GM19328 (cell line): ENCODE measurements around the gene ZP4.
A peak's percentile ranks its signal among the peaks of the same experiment; 100 is the strongest.
"Not testable (repeated sequence)": the region's sequence is repeated elsewhere in the genome, so short reads cannot be mapped to it uniquely, and the experiment has no call there.

Experiments used
- ATAC-seq: cut with Tn5 transposase; IDR thresholded peaks from one replicate; pipeline ENCODE4 v1.9.1; 2021; ENCODE audit warnings: mild to moderate bottlenecking, moderate library complexity; ENCODE audit not compliant: unreplicated experiment

Gene ZP4

DNA sequence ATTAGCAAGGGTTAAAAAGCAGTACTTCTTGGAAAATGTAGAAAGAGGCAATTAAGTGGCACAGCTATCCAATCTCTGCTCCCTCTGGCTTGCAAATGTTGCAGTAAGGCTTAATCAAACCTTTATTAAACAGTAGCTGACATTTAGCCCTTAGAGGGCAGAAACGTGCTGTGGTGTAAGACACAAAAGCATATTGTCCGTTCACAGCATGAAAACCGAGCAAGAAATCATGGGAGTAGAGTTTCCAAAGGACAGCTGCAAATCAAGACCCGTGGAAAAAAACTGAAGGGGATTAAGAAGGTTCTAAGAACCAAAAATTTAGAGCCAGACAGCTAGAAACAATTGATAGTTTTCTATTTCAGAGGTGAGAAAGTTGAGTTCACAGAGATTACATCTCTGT lies 13.1 kb downstream of the ZP4 start:
- ATAC-seq: no peak

GRCh38 chr1:237875291-237875690 lies 15.4 kb downstream of the ZP4 start:
- ATAC-seq: no peak

DNA sequence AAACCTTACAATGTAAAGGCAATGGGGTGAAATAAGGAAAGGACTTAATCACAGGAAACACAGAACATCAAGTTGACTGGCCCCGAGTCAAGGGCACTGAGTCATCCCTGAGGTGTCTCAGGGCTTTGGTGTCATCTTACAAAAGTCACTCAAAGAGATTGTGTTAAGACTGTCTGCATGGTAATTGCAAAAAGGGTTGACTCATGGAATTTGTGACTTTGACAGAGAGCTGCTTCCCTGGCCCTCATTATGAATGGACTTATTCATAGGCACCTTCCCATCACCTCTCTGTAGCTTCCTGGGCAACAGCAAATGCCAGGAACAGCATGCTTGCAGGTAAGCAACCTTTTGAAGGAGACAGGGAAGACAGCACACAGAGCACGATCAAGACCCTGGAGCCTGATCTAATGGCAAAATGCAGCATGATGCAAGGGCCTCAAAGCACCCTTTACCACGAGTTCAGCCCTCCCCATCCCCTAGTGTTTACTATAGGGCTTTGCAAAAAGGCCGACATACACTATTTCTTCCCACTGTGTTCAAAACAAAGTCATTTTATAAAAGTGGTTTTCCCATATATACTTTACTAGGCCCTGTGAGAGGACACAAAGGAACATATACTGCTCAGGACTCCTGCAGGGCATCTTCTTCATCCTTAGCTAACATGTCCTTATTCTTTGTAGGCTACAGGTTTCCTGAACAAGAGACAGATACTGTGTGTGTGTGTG lies 17.1 kb downstream of the ZP4 start:
- no peak for ATAC-seq

- no peak for ATAC-seq
Measured at GRCh38 chr1:237868817-237869600, 21.7 kb downstream of the ZP4 start.

DNA sequence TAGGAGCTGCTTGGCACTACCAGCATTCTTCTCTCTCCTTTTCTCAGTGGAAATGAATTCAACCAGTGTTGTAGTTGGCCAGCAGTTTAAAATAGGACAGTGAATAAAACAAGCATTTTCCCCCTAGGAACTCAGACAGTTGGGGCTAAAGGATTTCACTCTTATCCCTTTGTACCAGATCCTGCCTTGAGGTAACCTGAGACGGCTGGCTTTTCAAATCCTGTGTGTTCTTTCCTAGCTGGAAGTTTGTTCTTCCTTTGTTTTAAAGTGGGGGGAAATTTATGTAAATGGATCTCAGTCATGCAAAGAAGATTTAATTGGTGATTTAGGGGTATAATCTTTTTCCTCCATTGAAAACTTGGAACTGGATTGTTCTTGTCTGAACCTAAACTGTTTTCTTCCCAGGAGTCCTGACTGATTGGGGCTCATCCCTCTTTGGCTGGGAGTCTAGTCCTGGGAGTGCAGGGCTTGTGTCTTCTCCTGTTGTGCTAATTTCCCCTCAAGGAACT lies 23.3 kb downstream of the ZP4 start:
- no peak for ATAC-seq

DNA sequence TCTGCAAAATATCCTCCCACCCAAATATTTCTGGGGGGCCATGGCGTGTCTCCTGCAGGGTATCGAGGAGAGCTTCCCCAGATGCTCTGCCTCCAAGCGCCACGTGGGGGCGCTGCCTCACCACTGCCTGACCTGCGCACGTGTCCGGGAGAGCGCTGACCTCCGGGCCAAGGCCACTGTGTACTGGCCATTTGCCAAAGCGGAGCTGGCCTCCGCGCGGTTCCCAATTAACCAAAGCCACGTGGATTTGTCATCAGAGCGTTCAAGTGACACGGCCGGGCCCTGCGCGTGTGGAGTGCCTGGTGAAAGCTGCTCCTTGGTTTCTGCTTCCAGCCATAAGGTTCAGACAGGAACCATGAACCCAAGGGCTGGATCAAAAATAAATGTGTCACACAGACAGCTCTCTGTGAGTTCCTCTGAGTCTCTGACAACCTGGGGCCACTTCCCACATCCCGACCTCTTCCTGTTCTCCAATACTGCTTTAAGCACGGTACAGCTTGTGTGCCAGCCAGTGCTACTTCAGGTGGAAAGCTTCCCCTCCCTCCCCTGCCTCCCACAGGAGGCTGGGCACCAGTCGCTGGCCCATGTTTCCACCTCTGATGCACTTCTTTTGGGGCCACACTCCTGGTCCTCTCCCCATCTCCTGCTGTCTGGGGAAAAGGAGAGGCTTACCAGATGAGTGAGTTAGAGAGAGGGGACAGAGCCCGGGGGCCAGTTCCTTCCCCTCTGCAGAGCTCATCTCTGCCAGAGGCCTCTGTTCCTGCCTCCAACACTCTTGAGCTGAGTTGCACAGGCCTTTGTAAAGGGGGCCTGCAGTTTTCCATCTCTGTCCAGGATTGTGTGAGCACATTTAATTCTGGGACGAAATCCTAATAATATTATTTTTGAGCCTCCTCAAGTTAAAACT lies 26.1 kb downstream of the ZP4 start:
- ATAC-seq: no peak

- no peak for ATAC-seq
Measured at GRCh38 chr1:237863234-237863633, 27.5 kb downstream of the ZP4 start.

DNA sequence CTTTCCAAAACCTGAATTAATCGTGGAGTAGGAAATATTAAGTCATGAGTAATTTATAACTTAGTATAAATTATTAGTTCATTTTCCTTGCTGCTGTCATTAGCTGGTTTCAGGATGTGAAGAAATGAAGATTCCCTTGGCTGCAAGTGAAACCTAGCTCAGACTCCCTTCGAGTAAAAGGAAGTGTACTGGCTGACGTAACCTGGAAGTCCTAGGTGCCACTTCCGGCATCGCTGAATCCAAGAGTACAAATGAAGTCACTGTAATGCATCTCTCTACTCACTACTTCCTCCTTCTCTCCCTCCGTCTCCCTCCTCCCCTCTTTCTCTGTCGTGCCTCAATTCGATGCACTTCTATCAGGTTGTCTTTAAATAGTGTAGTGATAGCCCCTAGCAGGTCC lies 28.8 kb downstream of the ZP4 start:
- no peak for ATAC-seq

GRCh38 chr1:237858992-237859391 lies 31.7 kb downstream of the ZP4 start:
- ATAC-seq: no peak

DNA sequence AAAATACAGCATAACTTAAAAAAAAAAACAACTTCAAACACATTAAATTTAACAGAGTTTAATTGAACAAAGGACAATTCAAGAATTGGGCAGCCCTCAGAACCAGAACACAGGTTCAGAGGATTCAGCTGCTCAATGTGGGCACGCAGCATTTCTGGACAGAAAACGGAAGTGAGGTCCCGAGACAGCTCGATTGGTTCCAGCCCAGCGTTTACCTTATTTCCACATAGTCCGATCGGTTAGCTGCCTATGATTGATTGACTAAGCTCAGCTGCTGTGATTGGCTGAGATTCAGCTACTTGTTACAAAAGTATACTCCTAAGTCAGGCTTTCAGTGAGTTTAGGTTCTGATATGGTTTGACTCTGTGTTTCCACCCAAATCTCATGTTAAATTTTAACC lies 33.3 kb downstream of the ZP4 start:
- ATAC-seq: no peak

DNA sequence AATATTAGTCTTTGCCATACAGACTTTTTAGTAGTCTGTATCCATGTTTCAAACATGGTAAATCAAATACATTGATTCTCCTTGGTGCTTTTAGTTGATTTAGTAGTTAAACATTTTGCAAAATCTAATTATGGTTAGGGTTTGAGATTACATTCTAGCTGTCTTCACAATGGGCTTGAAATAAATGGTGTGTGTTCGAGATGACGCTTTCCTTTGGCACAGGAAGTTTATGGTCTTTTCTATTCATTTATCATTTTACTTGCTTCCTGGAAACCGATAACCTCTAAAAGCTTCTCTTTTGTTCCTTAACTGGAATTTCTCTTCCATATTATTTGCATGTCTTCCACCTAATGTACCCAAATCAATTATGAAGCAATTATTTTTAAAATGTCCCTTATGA lies 38.4 kb downstream of the ZP4 start:
- no peak for ATAC-seq

DNA sequence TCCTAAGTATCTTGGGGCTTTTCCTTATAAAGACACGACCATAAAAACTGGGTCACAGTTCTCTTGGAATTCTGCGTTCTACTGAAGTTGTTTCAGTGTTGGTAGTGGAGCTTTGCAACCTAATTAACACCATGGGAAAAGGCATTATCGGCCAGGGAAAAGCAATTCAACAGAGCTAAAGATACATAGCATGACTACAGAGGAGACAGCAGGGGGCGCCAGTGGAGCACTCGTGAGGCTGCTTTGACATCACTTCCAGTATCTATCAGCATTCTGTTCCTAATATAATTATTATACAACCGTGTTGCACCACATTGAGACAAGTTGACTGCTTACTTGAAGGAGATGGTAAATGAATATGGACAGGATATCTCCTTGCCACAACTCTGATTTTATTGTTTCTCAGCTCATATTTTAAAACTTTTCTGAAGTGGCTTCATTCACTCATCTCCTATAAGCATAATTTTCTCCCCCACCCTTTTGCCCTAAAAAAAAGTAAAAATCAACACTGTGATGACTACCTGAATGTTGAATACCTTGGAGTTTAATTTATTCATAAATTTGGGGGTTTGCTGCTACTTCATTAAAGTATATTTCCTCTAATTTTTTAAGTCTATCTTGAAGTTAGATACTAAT lies 39.4 kb downstream of the ZP4 start:
- ATAC-seq: peak; percentile 57

DNA sequence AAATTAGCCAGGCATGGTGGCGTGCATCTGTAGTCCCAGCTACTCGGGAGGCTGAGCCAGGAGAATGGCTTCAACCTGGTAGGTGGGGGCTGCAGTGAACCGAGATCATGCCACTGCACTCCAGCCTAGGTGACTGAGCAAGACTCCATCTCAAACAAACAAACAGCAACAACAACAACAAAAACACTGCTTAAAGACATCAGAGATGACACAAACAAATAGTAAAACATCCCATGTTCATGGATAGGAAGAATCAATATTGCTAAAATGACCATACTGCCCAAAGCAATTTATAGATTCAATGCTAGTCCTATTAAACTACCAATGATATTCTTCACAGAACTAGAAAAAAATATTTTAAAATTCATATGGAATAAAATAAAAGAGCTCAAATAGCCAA lies 47.2 kb downstream of the ZP4 start:
- ATAC-seq: not testable (repeated sequence)

DNA sequence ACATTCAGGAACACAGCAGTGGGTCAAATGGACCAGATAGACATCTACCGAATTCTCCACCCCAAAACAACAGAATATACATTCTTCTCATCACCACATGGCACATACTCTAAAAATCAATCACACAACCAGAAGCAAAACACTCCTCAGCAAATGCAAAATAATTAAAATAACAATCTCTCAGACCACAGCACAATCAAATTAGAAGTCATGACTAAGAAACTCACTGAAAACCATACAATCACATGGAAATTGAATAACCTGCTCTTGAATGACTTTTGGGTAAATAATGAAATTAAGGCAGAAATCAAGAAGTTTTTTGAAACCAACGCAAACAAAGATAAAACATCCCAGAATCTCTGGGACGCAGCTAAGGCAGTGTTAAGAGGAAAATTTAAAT lies 49.2 kb downstream of the ZP4 start:
- ATAC-seq: no peak

DNA sequence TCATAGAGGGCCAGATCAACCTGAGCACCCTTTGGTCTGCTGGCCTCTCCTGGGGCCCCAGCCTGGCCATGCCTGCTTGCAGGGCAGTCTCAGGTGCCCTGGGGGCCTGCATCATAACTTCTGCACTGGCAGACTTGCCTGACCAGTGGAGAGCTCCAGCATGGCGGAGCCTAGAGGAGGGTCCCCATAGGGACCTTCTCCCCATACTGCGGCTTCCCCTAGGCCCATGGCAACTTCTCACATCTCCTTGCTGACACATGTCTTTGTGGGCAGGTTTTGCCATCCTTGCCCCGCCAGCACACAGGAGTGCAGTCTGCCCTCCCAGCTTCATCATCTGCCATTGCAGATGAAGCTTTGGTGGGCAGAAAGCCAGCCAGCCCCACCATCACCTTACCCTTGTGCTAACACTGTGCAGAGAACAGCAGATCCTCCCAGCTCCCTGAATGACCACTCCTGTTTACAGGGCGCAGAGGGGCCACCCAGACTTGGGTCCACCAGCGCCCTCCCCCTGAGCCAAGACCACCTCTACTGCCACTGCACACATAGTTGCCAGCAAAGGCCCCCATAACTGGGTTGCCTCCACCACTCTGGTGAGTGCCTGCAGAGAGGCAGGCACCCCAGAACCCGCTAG lies 51.7 kb downstream of the ZP4 start:
- no peak for ATAC-seq

- no peak for ATAC-seq
Measured at GRCh38 chr1:237838320-237838719, 52.4 kb downstream of the ZP4 start.

DNA sequence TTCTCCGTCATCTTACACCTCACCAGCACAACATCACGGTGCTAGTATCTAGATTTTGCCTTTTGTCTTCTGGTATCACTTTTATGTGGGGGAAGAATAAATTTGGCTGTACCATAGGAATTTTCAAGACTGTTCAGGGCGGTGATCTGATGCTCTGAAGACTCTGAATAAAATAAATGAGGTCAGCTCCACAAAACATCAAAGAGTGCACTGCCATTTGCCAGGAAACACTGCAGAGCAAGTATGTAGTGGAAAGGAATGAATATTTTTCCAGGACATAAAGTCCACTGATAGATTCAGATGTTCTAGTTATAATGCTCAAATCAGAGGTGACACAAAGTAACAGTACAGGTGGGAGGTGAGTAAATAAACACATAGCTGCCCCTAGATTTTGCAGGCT lies 56.3 kb downstream of the ZP4 start:
- no peak for ATAC-seq

- no peak for ATAC-seq
Measured at GRCh38 chr1:237834048-237834447, 56.7 kb downstream of the ZP4 start.

- no peak for ATAC-seq
Measured at GRCh38 chr1:237832858-237833257, 57.9 kb downstream of the ZP4 start.
